Measurements from ENCODE around the gene HCST.

Gene HCST

DNA sequence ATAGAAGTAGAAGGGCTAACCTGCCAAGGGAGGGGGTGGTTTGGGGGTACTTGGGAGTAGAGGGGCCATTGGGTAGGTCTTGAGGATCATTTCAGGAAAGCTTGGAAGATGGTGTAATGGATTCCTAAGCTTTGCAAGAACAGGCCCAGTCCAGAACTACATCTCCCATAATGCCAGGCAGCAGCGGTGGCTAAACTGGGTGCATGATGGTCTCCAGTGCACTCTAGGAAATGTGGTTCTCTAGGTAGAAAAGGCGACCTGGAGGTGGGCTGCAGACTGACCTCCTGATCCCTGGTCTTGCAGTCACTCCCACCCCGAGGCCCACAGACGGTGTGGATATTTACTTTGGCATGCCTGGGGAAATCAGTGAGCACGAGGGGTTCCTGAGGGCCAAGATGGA, 30.1 kb upstream of the HCST start:
- Histone ChIP-seq H3K4me3 (ENCODE audit: low read depth, low read length) (no peak overlapping the region), H3K36me3 (replicated peaks) (no peaks in the 10 kb centered on the region), H3K27ac (no peak overlapping the region), H3K27me3 (replicated peaks) (peaks cover 5% of the 10 kb centered on the region)
- in situ Hi-C loops (cut with HindIII; ENCODE audit: low pct_ligation_motif_present, low sequenced_read_pairs) = no loop called here
- no peak for TF ChIP-seq CTCF (IDR thresholded peaks at IDR 0.05; ENCODE audit: low read depth, low read length, missing control alignments)
- no peak for DNase-seq

- H3K27me3 ChIP-seq (replicated peaks) = no peaks in the 10 kb centered on the region
- in situ Hi-C loops (cut with HindIII; ENCODE audit: low pct_ligation_motif_present, low sequenced_read_pairs) = no loop called here
- no peak for TF ChIP-seq CTCF (IDR thresholded peaks at IDR 0.05; ENCODE audit: low read depth, low read length, missing control alignments)
These were observed 27.9 kb upstream of the HCST start for GRCh38 chr19:35874392-35874930.

DNA sequence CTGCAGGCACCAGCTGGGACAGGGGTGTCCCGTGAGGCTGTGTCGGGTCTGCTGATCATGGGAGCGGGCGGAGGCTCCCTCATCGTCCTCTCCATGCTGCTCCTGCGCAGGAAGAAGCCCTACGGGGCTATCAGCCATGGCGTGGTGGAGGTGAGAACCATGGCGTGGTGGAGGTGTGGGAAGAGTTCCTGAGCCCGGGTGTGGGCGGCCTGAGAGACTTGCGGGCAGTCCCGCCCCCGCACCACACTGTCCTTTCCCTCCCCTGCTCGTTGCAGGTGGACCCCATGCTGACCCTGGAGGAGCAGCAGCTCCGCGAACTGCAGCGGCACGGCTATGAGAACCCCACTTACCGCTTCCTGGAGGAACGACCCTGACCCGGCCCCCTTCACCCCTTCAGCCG, 23.3 kb upstream of the HCST start:
- Histone ChIP-seq H3K27me3 (replicated peaks) (no peaks in the 10 kb centered on the region), H3K27ac (no peak overlapping the region), H3K36me3 (replicated peaks) (no peaks in the 10 kb centered on the region), H3K4me3 (ENCODE audit: low read depth, low read length) (no peak overlapping the region)
- TF ChIP-seq CTCF (IDR thresholded peaks at IDR 0.05; ENCODE audit: low read depth, low read length, missing control alignments) = no peak
- in situ Hi-C loops (cut with HindIII; ENCODE audit: low pct_ligation_motif_present, low sequenced_read_pairs) = no loop called here
- DNase-seq = no peak

More at GRCh38 chr19:35874392-35874930, 27.9 kb upstream of the HCST start:
- H3K36me3 ChIP-seq (replicated peaks) = no peaks in the 10 kb centered on the region
- no peak overlapping the region for H3K27ac ChIP-seq
- DNase-seq = no peak
- H3K4me3 ChIP-seq (ENCODE audit: low read depth, low read length) = no peak overlapping the region

DNA sequence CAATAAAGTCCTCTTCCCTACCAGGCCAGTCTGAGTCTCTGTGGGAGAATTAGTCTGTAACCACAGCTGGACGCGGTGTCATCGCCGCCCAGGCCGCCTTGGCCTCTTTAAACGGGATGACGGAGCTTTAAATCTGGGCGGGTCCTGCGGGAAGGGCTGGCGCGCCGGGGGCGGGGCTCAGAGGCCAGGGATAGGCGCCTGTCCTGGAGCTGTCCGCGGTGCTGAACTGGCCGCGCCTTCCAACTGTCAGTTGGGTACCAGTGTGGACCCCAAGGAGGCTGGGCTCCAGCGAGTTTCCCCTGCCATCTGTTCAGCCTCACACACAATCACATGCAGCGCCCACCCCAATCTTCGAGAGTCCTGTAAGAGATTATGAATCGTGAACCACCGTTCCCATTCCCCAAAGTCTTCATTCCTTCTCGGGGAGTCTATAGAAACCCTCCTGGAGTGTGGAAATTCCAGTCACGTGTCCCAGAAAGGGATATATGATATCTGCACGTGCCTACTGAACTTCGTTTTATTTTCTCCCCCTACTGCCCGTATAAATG, 22.5 kb upstream of the HCST start:
- peak; percentile 88 for DNase-seq
- Histone ChIP-seq H3K4me3 (ENCODE audit: low read depth, low read length) (no peak overlapping the region), H3K27ac (no peak overlapping the region), H3K36me3 (replicated peaks) (no peaks in the 10 kb centered on the region), H3K27me3 (replicated peaks) (no peaks in the 10 kb centered on the region)
- in situ Hi-C loops (cut with HindIII; ENCODE audit: low pct_ligation_motif_present, low sequenced_read_pairs) = no loop called here
- no peak for TF ChIP-seq CTCF (IDR thresholded peaks at IDR 0.05; ENCODE audit: low read depth, low read length, missing control alignments)

DNA sequence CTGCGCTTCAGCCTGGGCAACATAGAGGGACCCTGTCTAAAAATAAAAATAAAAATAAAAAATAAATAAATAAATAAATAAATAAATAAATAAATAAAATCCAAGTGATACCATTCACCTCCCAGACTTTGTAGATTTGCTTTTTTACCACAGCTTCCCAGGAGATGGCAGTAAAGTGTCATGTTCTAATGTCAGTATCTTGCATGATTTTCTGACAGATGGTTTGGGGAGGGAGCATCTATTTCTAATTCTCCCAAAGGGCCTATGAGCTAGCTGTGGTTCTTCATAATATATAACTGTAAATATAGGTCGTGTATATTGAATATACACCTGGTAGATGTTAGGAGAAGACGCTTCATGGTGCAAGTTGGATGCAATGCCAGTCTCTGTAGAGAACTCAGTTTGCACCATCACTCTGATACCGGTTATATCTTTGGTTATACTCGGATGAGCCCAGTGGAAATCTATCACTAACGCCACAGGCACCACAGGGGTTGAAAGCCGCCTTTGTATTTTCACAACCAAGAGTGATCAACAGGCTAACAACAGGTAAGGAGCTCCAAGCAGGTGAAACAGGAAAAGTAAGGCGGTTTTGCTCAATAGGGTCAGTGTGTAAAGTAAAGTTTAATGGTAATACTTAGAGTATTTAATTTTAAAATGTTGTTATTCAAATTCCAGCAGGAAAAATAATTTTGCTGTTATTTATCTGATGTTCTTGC, 20.1 kb upstream of the HCST start:
- peak; percentile 76 for DNase-seq
- H3K27me3 ChIP-seq (replicated peaks) = no peaks in the 10 kb centered on the region
- in situ Hi-C loops (cut with HindIII; ENCODE audit: low pct_ligation_motif_present, low sequenced_read_pairs) = no loop called here
- H3K36me3 ChIP-seq (replicated peaks) = no peaks in the 10 kb centered on the region
- no peak overlapping the region for H3K4me3 ChIP-seq (ENCODE audit: low read depth, low read length)
- no peak overlapping the region for H3K27ac ChIP-seq
- TF ChIP-seq CTCF (IDR thresholded peaks at IDR 0.05; ENCODE audit: low read depth, low read length, missing control alignments) = peak; percentile 52
